ENCODE measurements around the gene OR10AG1. TPM values are rescaled to one million over a fixed set of nuclear protein-coding genes. Genes with fewer than 3 reads are reported as not detected.
A peak's percentile ranks its signal among the peaks of the same experiment; 100 is the strongest.

Gene OR10AG1
- total and polyA plus RNA-seq, 2 donors (not counting 3 experiments of a cell fraction or from before 2014, with no cell fraction given) = not detected

DNA sequence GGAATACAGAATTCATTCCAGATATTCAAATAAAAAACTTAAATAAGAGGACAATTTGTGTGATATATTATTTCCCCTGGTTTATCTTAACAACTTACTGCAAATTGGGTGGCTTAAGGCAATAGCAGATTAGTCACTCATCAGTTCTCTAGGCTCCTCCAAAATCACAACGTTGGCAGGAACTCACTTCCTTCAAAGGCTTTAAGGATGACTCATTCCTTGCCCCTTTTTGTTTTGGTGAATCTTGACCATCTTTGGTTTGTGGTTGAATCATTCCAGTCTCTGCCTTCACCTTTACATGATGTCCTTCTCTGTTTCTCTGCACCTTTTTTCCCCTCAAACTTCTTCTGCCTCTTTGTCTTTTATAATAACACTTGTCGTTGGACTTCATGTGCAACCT, 3.4 kb downstream of the OR10AG1 start:
- FAIRE-seq = no peak

DNA sequence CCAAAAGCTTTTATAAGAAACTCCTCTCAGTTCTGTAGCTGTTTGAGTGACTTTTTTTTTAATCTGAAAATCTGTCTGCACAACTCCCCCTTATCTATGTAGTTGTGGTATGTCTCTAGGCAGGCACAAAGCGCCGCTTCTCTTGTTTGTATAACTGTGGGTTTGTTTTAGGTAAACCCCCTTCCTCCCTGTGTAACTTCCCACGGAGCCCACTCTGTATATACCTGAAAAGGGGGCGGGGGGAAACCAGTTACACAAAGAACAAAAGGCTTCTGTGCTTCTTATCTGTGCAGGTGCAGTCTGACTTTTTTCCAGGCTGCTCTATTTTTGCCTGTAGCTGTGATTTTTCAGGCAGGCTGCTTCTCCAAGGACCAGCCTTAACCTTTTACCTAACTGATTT, 13.2 kb downstream of the OR10AG1 start:
- Histone ChIP-seq H3K4me1 (ENCODE audit: control insufficient read depth, extremely low read depth, insufficient read depth, low read length) (no peaks in the 10 kb centered on the region), H3K36me3 (ENCODE audit: control insufficient read depth in 2 of 2, extremely low read depth in 1 of 2, insufficient read depth in 2 of 2, low read length in 2 of 2) (no peaks in the 10 kb centered on the region), H3K9ac (replicated peaks; ENCODE audit: extremely low read depth, insufficient read depth, low read length) (no peak overlapping the region), H4K20me1 (replicated peaks; ENCODE audit: control insufficient read depth, extremely low read depth, insufficient read depth, low read length) (no peaks in the 10 kb centered on the region), H2AFZ (ENCODE audit: low read depth, low read length) (no peak overlapping the region), H3K27ac (ENCODE audit: insufficient read depth, low read depth, low read length) (no peak overlapping the region), H3K4me3 (replicated peaks in 1 of 3; ENCODE audit: insufficient read depth in 1 of 3, low read depth in 1 of 3, low read length in 3 of 3) (no peak overlapping the region), H3K79me2 (ENCODE audit: control insufficient read depth, insufficient read depth, low read length) (no peaks in the 10 kb centered on the region), H3K27me3 (ENCODE audit: control insufficient read depth in 2 of 2, insufficient read depth in 2 of 2, low read length in 2 of 2) (no peaks in the 10 kb centered on the region), H3K4me2 (ENCODE audit: insufficient read depth, low read length) (no peak overlapping the region), H3K9me3 (replicated peaks; ENCODE audit: control insufficient read depth, insufficient read depth, low read length) (peaks cover 4% of the 10 kb centered on the region), H3K9me1 (replicated peaks; ENCODE audit: control insufficient read depth, extremely low read depth, insufficient read depth, low read length) (no peaks in the 10 kb centered on the region)
- intact Hi-C loops (cut with micrococcal nuclease) (no loop called here), dilution Hi-C loops (cut with MboI; ENCODE audit: extremely low pct_ligation_motif_present, low sequenced_read_pairs) (no loop called here)
- CTCF ChIA-PET = no interaction called here
- no peak for TF ChIP-seq GATA2 (IDR thresholded peaks at IDR 0.05; ENCODE audit: insufficient read depth, insufficient read length, low read depth, low read length)
- TF ChIP-seq POLR2A (IDR thresholded peaks at IDR 0.05; ENCODE audit: low read depth, low read length) = no peak
- TF ChIP-seq, protein P1, sequence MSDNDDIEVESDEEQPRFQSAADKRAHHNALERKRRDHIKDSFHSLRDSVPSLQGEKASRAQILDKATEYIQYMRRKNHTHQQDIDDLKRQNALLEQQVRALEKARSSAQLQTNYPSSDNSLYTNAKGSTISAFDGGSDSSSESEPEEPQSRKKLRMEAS (IDR thresholded peaks at IDR 0.05; ENCODE audit: insufficient read depth, insufficient read length) = no peak
- TF ChIP-seq EZH2 (IDR thresholded peaks at IDR 0.05; ENCODE audit: borderline replicate concordance, low read depth, low read length, severe bottlenecking) = no peak
- no peak for TF ChIP-seq JUN (IDR thresholded peaks at IDR 0.05; ENCODE audit: borderline replicate concordance, insufficient read depth, insufficient read length, low read depth)
- POLR2A ChIA-PET = no interaction called here
- FAIRE-seq (no peak), DNase-seq (ENCODE audit: low read depth, low spot score) (no peak)
- no TSS peak for BruUV-seq (replicated peaks)

More for the DNA sequence above, 3.4 kb downstream of the OR10AG1 start:
- no peaks in the 10 kb centered on the region for H3K36me3 ChIP-seq (ENCODE audit: control insufficient read depth in 2 of 2, extremely low read depth in 1 of 2, insufficient read depth in 2 of 2, low read length in 2 of 2)
- DNase-seq (ENCODE audit: low read depth, low spot score) = no peak
- no peak overlapping the region for H3K9ac ChIP-seq (replicated peaks; ENCODE audit: extremely low read depth, insufficient read depth, low read length)
- H3K9me3 ChIP-seq (replicated peaks; ENCODE audit: control insufficient read depth, insufficient read depth, low read length) = peaks cover 2% of the 10 kb centered on the region
- TF ChIP-seq EZH2 (IDR thresholded peaks at IDR 0.05; ENCODE audit: borderline replicate concordance, low read depth, low read length, severe bottlenecking) (no peak), JUN (IDR thresholded peaks at IDR 0.05; ENCODE audit: borderline replicate concordance, insufficient read depth, insufficient read length, low read depth) (peak; percentile 5), POLR2A (IDR thresholded peaks at IDR 0.05; ENCODE audit: low read depth, low read length) (no peak)
- no peaks in the 10 kb centered on the region for H3K27me3 ChIP-seq (ENCODE audit: control insufficient read depth in 2 of 2, insufficient read depth in 2 of 2, low read length in 2 of 2)
- dilution Hi-C loops (cut with MboI; ENCODE audit: extremely low pct_ligation_motif_present, low sequenced_read_pairs) (no loop called here), intact Hi-C loops (cut with micrococcal nuclease) (no loop called here)
- no peak overlapping the region for H2AFZ ChIP-seq (ENCODE audit: low read depth, low read length)
- H3K4me1 ChIP-seq (ENCODE audit: control insufficient read depth, extremely low read depth, insufficient read depth, low read length) = no peaks in the 10 kb centered on the region
- ChIA-PET POLR2A (no interaction called here), CTCF (no interaction called here)
- H3K4me2 ChIP-seq (ENCODE audit: insufficient read depth, low read length) = no peak overlapping the region
- no peak overlapping the region for H3K27ac ChIP-seq (ENCODE audit: insufficient read depth, low read depth, low read length)
- H3K9me1 ChIP-seq (replicated peaks; ENCODE audit: control insufficient read depth, extremely low read depth, insufficient read depth, low read length) = no peaks in the 10 kb centered on the region
- no peaks in the 10 kb centered on the region for H4K20me1 ChIP-seq (replicated peaks; ENCODE audit: control insufficient read depth, extremely low read depth, insufficient read depth, low read length)
- no peak overlapping the region for H3K4me3 ChIP-seq (replicated peaks in 1 of 3; ENCODE audit: insufficient read depth in 1 of 3, low read depth in 1 of 3, low read length in 3 of 3)
- no TSS peak for BruUV-seq (replicated peaks)
- no peaks in the 10 kb centered on the region for H3K79me2 ChIP-seq (ENCODE audit: control insufficient read depth, insufficient read depth, low read length)
